Measurements from ENCODE around the gene CTH. TPM values are rescaled to one million over a fixed set of nuclear protein-coding genes. Genes with fewer than 3 reads are reported as not detected.

Gene CTH
- polyA plus RNA-seq, 2 of the 4 experiments (the other 2 are of a cell fraction): 3.7 to 6.8 TPM

DNA sequence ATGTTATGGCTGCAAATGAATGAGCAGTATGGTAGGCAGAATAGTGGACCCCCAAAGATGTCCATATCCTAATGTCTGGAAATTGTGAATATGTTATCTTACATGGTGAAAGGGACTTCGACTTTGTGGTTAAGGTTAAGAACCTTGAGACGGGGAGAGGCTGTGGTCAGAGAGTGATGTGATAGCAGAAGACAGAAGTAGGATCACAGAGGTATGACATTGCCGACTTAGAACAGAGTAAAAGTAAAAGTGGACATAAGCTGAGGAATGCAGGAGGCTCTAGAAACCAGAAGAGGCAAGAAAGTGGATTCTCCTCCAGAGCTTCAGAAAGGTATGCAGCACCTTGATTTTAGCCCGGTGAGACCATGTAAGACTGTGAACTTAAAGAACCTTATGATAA, 74.6 kb downstream of the CTH start:
- POLR2A ChIA-PET: no interaction called here
- Histone ChIP-seq H3K27ac (no peak overlapping the region), H3K4me3 (no peak overlapping the region), H3K4me1 (no peaks in the 10 kb centered on the region), H3K9me3 (no peaks in the 10 kb centered on the region), H3K4me2 (no peak overlapping the region)
- CTCF ChIA-PET: interaction anchor here (1.4 kb wide), 1 partner anchor 352 kb away, joined by 4 read pairs; no protein-coding TSS in a partner anchor
- no peak for ATAC-seq
- FAIRE-seq: no peak
- TF ChIP-seq HOXB13 (CRISPR knock-in tag; IDR thresholded peaks at IDR 0.05; ENCODE audit: low read depth): no peak
- TF ChIP-seq RARB (CRISPR knock-in tag; IDR thresholded peaks at IDR 0.05): no peak
- TF ChIP-seq ESRRA (IDR thresholded peaks at IDR 0.05; ENCODE audit: borderline replicate concordance, low read length): no peak
- TF ChIP-seq CBX2 (IDR thresholded peaks at IDR 0.05; ENCODE audit: borderline replicate concordance, low read depth): no peak
- no peak for TF ChIP-seq MYC (IDR thresholded peaks at IDR 0.05; ENCODE audit: borderline replicate concordance, low read length)
- no peak for TF ChIP-seq TP53 (CRISPR knock-in tag; IDR thresholded peaks at IDR 0.05)
- no peak for TF ChIP-seq NR3C1 (IDR thresholded peaks at IDR 0.05)
- no peak for TF ChIP-seq RAD21 (conservative IDR thresholded peaks at IDR 0.05 in 1 of 2, IDR thresholded peaks at IDR 0.05 in 1 of 2)
- no peak for TF ChIP-seq MAZ (IDR thresholded peaks at IDR 0.05; ENCODE audit: borderline replicate concordance, low read depth, low read length)
- no peak for TF ChIP-seq KDM1A (IDR thresholded peaks at IDR 0.05; ENCODE audit: low read depth)
- TF ChIP-seq ZSCAN20 (CRISPR knock-in tag; IDR thresholded peaks at IDR 0.05): no peak
- TF ChIP-seq ATOH8 (CRISPR knock-in tag; IDR thresholded peaks at IDR 0.05; ENCODE audit: low read depth): no peak
- no peak for TF ChIP-seq RFX5 (IDR thresholded peaks at IDR 0.05)
- no peak for TF ChIP-seq ZFP36 (IDR thresholded peaks at IDR 0.05; ENCODE audit: borderline replicate concordance, partially characterized antibody)
- TF ChIP-seq E2F6 (IDR thresholded peaks at IDR 0.05; ENCODE audit: borderline replicate concordance, low read depth): no peak
- TF ChIP-seq FOXS1 (CRISPR knock-in tag; IDR thresholded peaks at IDR 0.05): no peak
- TF ChIP-seq JUN (IDR thresholded peaks at IDR 0.05): no peak
- TF ChIP-seq HES2 (IDR thresholded peaks at IDR 0.05): no peak
- WGBS (ENCODE audit: missing lambda C conversion rate): 43% methylated on average over 4 of the region's 4 CpGs
- no peak for DNase-seq (ENCODE audit: low read depth in 1 of 2, low spot score in 1 of 2)

DNA sequence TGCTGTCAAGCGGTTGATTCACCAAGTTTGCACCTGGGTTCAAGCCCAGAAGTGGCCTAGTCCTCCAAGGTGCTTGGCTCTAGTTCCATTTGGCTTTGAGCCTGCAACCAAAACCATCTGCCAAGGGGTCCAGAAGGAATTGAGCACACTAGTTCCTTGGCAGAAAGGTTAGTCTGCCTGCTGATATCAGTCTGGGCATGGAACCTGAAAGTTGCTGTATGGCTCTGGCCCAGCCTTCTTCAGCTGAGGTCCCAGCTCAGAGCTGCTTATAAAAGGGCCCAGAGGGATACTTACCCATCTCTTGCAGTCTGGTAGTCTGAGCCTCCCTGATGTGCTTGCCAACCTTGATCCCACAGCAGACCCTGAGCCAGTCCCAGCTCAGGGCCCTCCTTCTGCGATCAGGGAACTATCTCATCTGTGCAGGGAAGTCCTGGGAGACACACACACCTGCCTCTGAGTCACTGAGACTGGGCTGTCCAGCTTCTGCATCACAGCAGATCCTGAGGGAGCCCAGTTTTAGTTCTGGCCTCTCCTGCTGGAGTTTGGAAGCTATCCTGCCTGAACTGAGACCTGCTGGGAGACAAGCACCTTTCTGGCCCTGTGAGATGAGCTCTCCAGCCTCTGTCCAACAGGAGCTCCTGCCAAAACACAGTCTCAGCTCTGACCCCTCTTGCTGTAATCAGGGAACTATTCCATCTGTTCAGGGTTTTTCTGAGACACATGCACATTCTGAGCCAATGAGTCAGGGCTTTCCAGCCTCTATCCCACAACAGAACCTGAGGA, 75.8 kb downstream of the CTH start:
- FAIRE-seq (no peak), ATAC-seq (peak; percentile 63 to 90), DNase-seq (ENCODE audit: low read depth in 1 of 2, low spot score in 1 of 2) (no peak)
- WGBS (ENCODE audit: missing lambda C conversion rate): 86% methylated on average over 1 of the region's 2 CpGs
- Histone ChIP-seq H3K9me3 (no peaks in the 10 kb centered on the region), H3K27ac (no peak overlapping the region), H3K4me3 (no peak overlapping the region), H3K4me2 (no peak overlapping the region), H3K4me1 (no peaks in the 10 kb centered on the region)
- TF ChIP-seq ZNF302 (CRISPR knock-in tag; IDR thresholded peaks at IDR 0.05) (no peak), RNF2 (IDR thresholded peaks at IDR 0.05; ENCODE audit: borderline replicate concordance, low read depth) (no peak), FOSL2 (IDR thresholded peaks at IDR 0.05) (no peak), FOSL2 (CRISPR knock-in tag; IDR thresholded peaks at IDR 0.05) (no peak), E2F6 (IDR thresholded peaks at IDR 0.05; ENCODE audit: borderline replicate concordance, low read depth) (no peak), RARB (CRISPR knock-in tag; IDR thresholded peaks at IDR 0.05) (no peak), ZSCAN20 (CRISPR knock-in tag; IDR thresholded peaks at IDR 0.05) (no peak), RFX5 (IDR thresholded peaks at IDR 0.05) (no peak), HES2 (IDR thresholded peaks at IDR 0.05) (no peak), BHLHE40 (IDR thresholded peaks at IDR 0.05; ENCODE audit: low read depth, low read length) (no peak), FOSB (CRISPR knock-in tag; IDR thresholded peaks at IDR 0.05) (no peak), CHD4 (IDR thresholded peaks at IDR 0.05; ENCODE audit: borderline replicate concordance) (no peak), PBX3 (IDR thresholded peaks at IDR 0.05) (no peak), TFCP2L1 (CRISPR knock-in tag; IDR thresholded peaks at IDR 0.05) (no peak), FOXS1 (CRISPR knock-in tag; IDR thresholded peaks at IDR 0.05) (no peak), RAD21 (conservative IDR thresholded peaks at IDR 0.05 in 1 of 2, IDR thresholded peaks at IDR 0.05 in 1 of 2) (no peak), POLR2A (IDR thresholded peaks at IDR 0.05; ENCODE audit: low read length) (no peak), MYC (IDR thresholded peaks at IDR 0.05; ENCODE audit: borderline replicate concordance, low read length) (no peak), KDM1A (IDR thresholded peaks at IDR 0.05; ENCODE audit: low read depth) (no peak)
- TF ChIP-seq, protein P1, sequence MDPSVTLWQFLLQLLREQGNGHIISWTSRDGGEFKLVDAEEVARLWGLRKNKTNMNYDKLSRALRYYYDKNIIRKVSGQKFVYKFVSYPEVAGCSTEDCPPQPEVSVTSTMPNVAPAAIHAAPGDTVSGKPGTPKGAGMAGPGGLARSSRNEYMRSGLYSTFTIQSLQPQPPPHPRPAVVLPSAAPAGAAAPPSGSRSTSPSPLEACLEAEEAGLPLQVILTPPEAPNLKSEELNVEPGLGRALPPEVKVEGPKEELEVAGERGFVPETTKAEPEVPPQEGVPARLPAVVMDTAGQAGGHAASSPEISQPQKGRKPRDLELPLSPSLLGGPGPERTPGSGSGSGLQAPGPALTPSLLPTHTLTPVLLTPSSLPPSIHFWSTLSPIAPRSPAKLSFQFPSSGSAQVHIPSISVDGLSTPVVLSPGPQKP (IDR thresholded peaks at IDR 0.05; ENCODE audit: low read depth, low read length): no peak
- TF ChIP-seq, protein P2, sequence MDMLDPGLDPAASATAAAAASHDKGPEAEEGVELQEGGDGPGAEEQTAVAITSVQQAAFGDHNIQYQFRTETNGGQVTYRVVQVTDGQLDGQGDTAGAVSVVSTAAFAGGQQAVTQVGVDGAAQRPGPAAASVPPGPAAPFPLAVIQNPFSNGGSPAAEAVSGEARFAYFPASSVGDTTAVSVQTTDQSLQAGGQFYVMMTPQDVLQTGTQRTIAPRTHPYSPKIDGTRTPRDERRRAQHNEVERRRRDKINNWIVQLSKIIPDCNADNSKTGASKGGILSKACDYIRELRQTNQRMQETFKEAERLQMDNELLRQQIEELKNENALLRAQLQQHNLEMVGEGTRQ (IDR thresholded peaks at IDR 0.05): no peak
- ChIA-PET POLR2A (interaction anchor here (1.5 kb wide), 1 partner anchor 76 kb away, joined by 3 read pairs; the partner anchor contains the start of gene CTH), CTCF (interaction anchor here (0.8 to 1.4 kb wide), 2 partner anchors 34 to 353 kb away, joined by 4 read pairs; no protein-coding TSS in a partner anchor)
